MM.1S (cell line): ENCODE results near the gene DPH3.

Experiments used
- DNase-seq: peaks from one replicate; pipeline ENCODE4 v3.0.0-alpha.2; 2015
- H2AFZ ChIP-seq: fragments of 300-600 bp; sonication (generic); 2 replicates; pipeline ENCODE4 v1.6.0; 2016; ENCODE audit warnings: antibody characterized with exemption, low read length
- H3F3A ChIP-seq: fragments of 300-600 bp; sonication (generic); 2 replicates; pipeline ENCODE4 v1.6.1; 2016; ENCODE audit warnings: mild to moderate bottlenecking, antibody characterized with exemption, low read length, moderate library complexity, mixed read lengths; ENCODE audit not compliant: insufficient read depth
- H3K27ac ChIP-seq: fragments of 300-600 bp; sonication (generic); 2 replicates; pipeline ENCODE4 v1.5.1; 2016; ENCODE audit warnings: mild to moderate bottlenecking, low read length
- H3K27me3 ChIP-seq: fragments of 300-600 bp; sonication (generic); replicated peaks from 2 replicates; pipeline ENCODE4 v1.6.0; 2016; ENCODE audit warnings: low read length; ENCODE audit not compliant: insufficient read depth
- H3K36me3 ChIP-seq: fragments of 300-600 bp; sonication (generic); replicated peaks from 2 replicates; pipeline ENCODE4 v1.6.1; 2016; ENCODE audit warnings: mild to moderate bottlenecking, low read length, mixed read lengths; ENCODE audit not compliant: insufficient read depth
- H3K4me1 ChIP-seq: fragments of 300-600 bp; sonication (generic); 2 replicates; pipeline ENCODE4 v1.6.1; 2016; ENCODE audit warnings: low read length, mixed read lengths
- H3K4me2 ChIP-seq: fragments of 300-600 bp; sonication (generic); 2 replicates; pipeline ENCODE4 v1.6.0; 2016; ENCODE audit warnings: low read depth, low read length
- H3K4me3 ChIP-seq: fragments of 300-600 bp; sonication (generic); 2 replicates; pipeline ENCODE4 v1.5.1; 2016; ENCODE audit warnings: low read length, mixed read lengths
- H3K79me2 ChIP-seq: fragments of 300-600 bp; sonication (generic); 2 replicates; pipeline ENCODE4 v1.6.1; 2016; ENCODE audit warnings: mixed run types, low read length, mixed read lengths
- H3K9ac ChIP-seq: fragments of 300-600 bp; sonication (generic); 2 replicates; pipeline ENCODE4 v1.6.1; 2016; ENCODE audit warnings: low read length, mixed read lengths
- H3K9me2 ChIP-seq: fragments of 300-600 bp; sonication (generic); replicated peaks from 2 replicates; pipeline ENCODE4 v1.6.1; 2016; ENCODE audit warnings: mild to moderate bottlenecking, low read length, mixed read lengths; ENCODE audit not compliant: insufficient read depth
- H3K9me3 ChIP-seq: fragments of 300-600 bp; sonication (generic); replicated peaks from 2 replicates; pipeline ENCODE4 v1.6.1; 2016; ENCODE audit warnings: mild to moderate bottlenecking, low read length, mixed read lengths; ENCODE audit not compliant: insufficient read depth
- H4K20me1 ChIP-seq: fragments of 300-600 bp; sonication (generic); 2 replicates; pipeline ENCODE4 v1.6.1; 2016; ENCODE audit warnings: mild to moderate bottlenecking, low read length, moderate library complexity, mixed read lengths; ENCODE audit not compliant: insufficient read depth
- CTCF ChIP-seq: fragments of 300-600 bp; sonication (generic); IDR thresholded peaks from 2 replicates; pipeline ENCODE4 v1.5.1; 2016; ENCODE audit warnings: antibody characterized with exemption, low read length, mixed read lengths
- EZH2 ChIP-seq: fragments of 300-600 bp; sonication (generic); optimal IDR thresholded peaks from 2 replicates; pipeline ENCODE3; 2017; ENCODE audit warnings: low read depth, mild to moderate bottlenecking, antibody characterized with exemption, low read length, mixed read lengths
- EZH2phosphoT487 ChIP-seq: fragments of 300-600 bp; sonication (generic); IDR thresholded peaks from 2 replicates; pipeline ENCODE4 v1.6.1; 2018; ENCODE audit warnings: antibody characterized with exemption, low read length

DPH3 gene

GRCh38 chr3:16231983-16232382 is 32.8 kb downstream of the DPH3 start:
- no peaks in the 10 kb centered on the region for H3K27me3 ChIP-seq
- no peaks in the 10 kb centered on the region for H3K79me2 ChIP-seq
- H3K9me2 ChIP-seq, result no peaks in the 10 kb centered on the region
- no peak for DNase-seq
- no peaks in the 10 kb centered on the region for H3K4me1 ChIP-seq
- H4K20me1 ChIP-seq, result no peaks in the 10 kb centered on the region
- no peaks in the 10 kb centered on the region for H3K9me3 ChIP-seq
- no peak overlapping the region for H3K4me3 ChIP-seq
- H3K36me3 ChIP-seq, result no peaks in the 10 kb centered on the region
- H3K27ac ChIP-seq, result no peak overlapping the region
- no peak overlapping the region for H3K4me2 ChIP-seq
- no peak overlapping the region for H3K9ac ChIP-seq
- no peaks in the 10 kb centered on the region for H3F3A ChIP-seq
- H2AFZ ChIP-seq, result no peak overlapping the region
- TF ChIP-seq EZH2 (no peak), CTCF (no peak), EZH2phosphoT487 (no peak)

GRCh38 chr3:16229681-16230080 is 35.1 kb downstream of the DPH3 start:
- DNase-seq, result no peak
- no peak for TF ChIP-seq CTCF
- no peak for TF ChIP-seq EZH2phosphoT487
- TF ChIP-seq EZH2, result no peak
- no peaks in the 10 kb centered on the region for H3K9me3 ChIP-seq
- no peak overlapping the region for H3K4me3 ChIP-seq
- no peaks in the 10 kb centered on the region for H4K20me1 ChIP-seq
- H3K4me1 ChIP-seq, result no peaks in the 10 kb centered on the region
- no peaks in the 10 kb centered on the region for H3F3A ChIP-seq
- H3K27ac ChIP-seq, result no peak overlapping the region
- no peak overlapping the region for H3K4me2 ChIP-seq
- no peaks in the 10 kb centered on the region for H3K36me3 ChIP-seq
- no peak overlapping the region for H3K9ac ChIP-seq
- no peaks in the 10 kb centered on the region for H3K79me2 ChIP-seq
- H2AFZ ChIP-seq, result no peak overlapping the region
- H3K27me3 ChIP-seq, result no peaks in the 10 kb centered on the region
- no peaks in the 10 kb centered on the region for H3K9me2 ChIP-seq

- Histone ChIP-seq H3K4me1 (no peaks in the 10 kb centered on the region), H3K4me3 (no peak overlapping the region), H3K79me2 (no peaks in the 10 kb centered on the region), H3K4me2 (no peak overlapping the region), H3K9me3 (no peaks in the 10 kb centered on the region), H3K36me3 (no peaks in the 10 kb centered on the region), H3K27ac (no peak overlapping the region), H3K9ac (no peak overlapping the region), H4K20me1 (no peaks in the 10 kb centered on the region), H3F3A (no peaks in the 10 kb centered on the region), H2AFZ (no peak overlapping the region), H3K9me2 (no peaks in the 10 kb centered on the region), H3K27me3 (no peaks in the 10 kb centered on the region)
- no peak for DNase-seq
- no peak for TF ChIP-seq EZH2phosphoT487
- TF ChIP-seq EZH2, result no peak
- no peak for TF ChIP-seq CTCF
Observed at GRCh38 chr3:16227566-16227965, 37.2 kb downstream of the DPH3 start.
